Brain microvascular endothelial cell (primary cell): ENCODE data around the gene IPO8.
A peak's percentile ranks its signal among the peaks of the same experiment; 100 is the strongest.

Experiments
- DNase-seq: peaks from one replicate; pipeline ENCODE4 v3.0.0-alpha.2; 2020
- H3K27ac ChIP-seq: fragments of 250-450 bp; sonication (Bioruptor Pico); 2 replicates; pipeline ENCODE4 v1.5.1; 2020; ENCODE audit warnings: mild to moderate bottlenecking, moderate library complexity
- H3K27me3 ChIP-seq: fragments of 250-450 bp; sonication (Bioruptor Pico); replicated peaks from 2 replicates; pipeline ENCODE4 v1.5.1; 2020; ENCODE audit warnings: mild to moderate bottlenecking
- H3K36me3 ChIP-seq: fragments of 250-450 bp; sonication (Bioruptor Pico); replicated peaks from 2 replicates; pipeline ENCODE4 v1.5.1; 2020; ENCODE audit warnings: mild to moderate bottlenecking
- H3K4me3 ChIP-seq: 2 replicates; pipeline ENCODE4 v1.5.1; 2011; ENCODE audit warnings: low read depth, mild to moderate bottlenecking, control low read depth, low read length, moderate library complexity
- CTCF ChIP-seq: IDR thresholded peaks from 2 replicates; pipeline ENCODE4 v1.5.1; 2011; ENCODE audit warnings: low read depth, mild to moderate bottlenecking, moderate library complexity, low read length, control low read depth, inconsistent platforms; ENCODE audit errors: missing control alignments
- in situ Hi-C: cut with HindIII; loops from 2 replicates; pipeline ENCODE4 v1.10.0; 2017; ENCODE audit warnings: low sequenced_read_pairs, low pct_ligation_motif_present

The IPO8 gene

GRCh38 chr12:30695199-30696102 lies at the start of gene IPO8:
Gene IPO8 (minus strand): TSS chr12:30695869. CDS start chr12:30695647, 222 bp downstream.
- DNase-seq, result peak; percentile 92
- in situ Hi-C loops, result no loop called here
- H3K27ac ChIP-seq, result peak within 1 kb of the TSS; percentile 35
- H3K4me3 ChIP-seq, result peak within 1 kb of the TSS; percentile 94
- H3K36me3 ChIP-seq, result no peaks in the 10 kb centered on the region
- no peaks in the 10 kb centered on the region for H3K27me3 ChIP-seq
- peak; percentile 55 for TF ChIP-seq CTCF

- DNase-seq, result no peak
- no peak for TF ChIP-seq CTCF
- no peak overlapping the region for H3K4me3 ChIP-seq
- no peak overlapping the region for H3K27ac ChIP-seq
- in situ Hi-C loops, result no loop called here
- no peaks in the 10 kb centered on the region for H3K27me3 ChIP-seq
- H3K36me3 ChIP-seq, result peaks cover 19% of the 10 kb centered on the region
Observed at GRCh38 chr12:30744321-30744720, 48.7 kb upstream of the IPO8 start.

- in situ Hi-C loops, result no loop called here
- no peak overlapping the region for H3K27ac ChIP-seq
- peaks cover 21% of the 10 kb centered on the region for H3K36me3 ChIP-seq
- no peaks in the 10 kb centered on the region for H3K27me3 ChIP-seq
- no peak for TF ChIP-seq CTCF
- H3K4me3 ChIP-seq, result no peak overlapping the region
- no peak for DNase-seq
Observed at GRCh38 chr12:30740274-30740673, 44.6 kb upstream of the IPO8 start.

GRCh38 chr12:30739020-30739419 lies 43.4 kb upstream of the IPO8 start:
- in situ Hi-C loops, result no loop called here
- no peak overlapping the region for H3K27ac ChIP-seq
- no peak for DNase-seq
- peaks cover 26% of the 10 kb centered on the region for H3K36me3 ChIP-seq
- no peak for TF ChIP-seq CTCF
- H3K27me3 ChIP-seq, result no peaks in the 10 kb centered on the region
- no peak overlapping the region for H3K4me3 ChIP-seq

- peaks cover 38% of the 10 kb centered on the region for H3K36me3 ChIP-seq
- DNase-seq, result no peak
- H3K4me3 ChIP-seq, result no peak overlapping the region
- TF ChIP-seq CTCF, result no peak
- in situ Hi-C loops, result no loop called here
- H3K27ac ChIP-seq, result no peak overlapping the region
- no peaks in the 10 kb centered on the region for H3K27me3 ChIP-seq
Observed at GRCh38 chr12:30732954-30733637, 37.4 kb upstream of the IPO8 start.
